Stimulated activated CD4-positive, alpha-beta T cell treated with anti-CD3 and anti-CD28 coated beads, TNF-alpha, amount 100 ng/mL, for 1 hour (primary cell): ENCODE measurements around the gene CTNNA3.
"Not testable (repeated sequence)": the region's sequence is repeated elsewhere in the genome, so short reads cannot be mapped to it uniquely, and the experiment has no call there.

Source experiments
- DNase-seq, 3 donors: peaks; one replicate each; pipeline ENCODE4 v3.0.0-alpha.2; 2020; ENCODE audit warnings: low read depth in 3 of 3, low spot score in 1 of 3

The CTNNA3 gene

DNA sequence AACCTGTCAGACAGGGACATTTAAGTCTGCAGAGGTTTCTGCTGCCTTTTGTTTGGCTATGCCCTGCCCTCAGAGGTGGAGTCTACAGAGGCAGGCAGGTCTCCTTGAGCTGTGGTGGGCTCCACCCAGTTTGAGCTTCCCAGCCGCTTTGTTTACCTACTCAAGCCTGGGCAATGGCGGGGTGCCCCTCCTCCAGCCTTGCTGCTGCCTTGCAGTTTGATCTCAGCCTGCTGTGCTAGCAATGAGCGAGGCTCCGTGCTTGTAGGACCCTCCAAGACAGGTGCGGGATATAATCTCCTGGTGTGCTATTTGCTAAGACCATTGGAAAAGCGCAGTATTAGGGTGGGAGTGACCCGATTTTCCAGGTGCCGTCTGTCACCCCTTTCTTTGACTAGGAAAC is 1360.2 kb downstream of the CTNNA3 start:
- DNase-seq: not testable (repeated sequence)

DNA sequence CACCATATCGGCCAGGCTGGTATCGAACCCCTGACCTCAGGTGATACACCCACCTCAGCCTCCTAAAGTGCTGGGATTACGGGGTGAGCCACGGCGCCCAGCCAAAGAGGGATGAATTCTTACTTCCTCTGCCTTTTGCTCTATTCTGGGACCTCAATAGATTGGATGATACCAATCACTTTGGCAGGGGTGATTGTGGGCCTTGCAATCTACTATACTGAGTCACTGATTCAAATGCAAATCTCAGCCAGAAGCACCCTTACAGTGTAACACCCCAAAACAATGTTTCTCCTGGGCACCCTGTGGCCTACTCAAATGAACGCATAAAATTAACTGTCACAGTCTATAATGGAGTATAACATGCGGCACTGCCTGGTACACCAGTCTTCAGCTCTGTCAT is 1366.8 kb downstream of the CTNNA3 start:
- DNase-seq: no peak

DNA sequence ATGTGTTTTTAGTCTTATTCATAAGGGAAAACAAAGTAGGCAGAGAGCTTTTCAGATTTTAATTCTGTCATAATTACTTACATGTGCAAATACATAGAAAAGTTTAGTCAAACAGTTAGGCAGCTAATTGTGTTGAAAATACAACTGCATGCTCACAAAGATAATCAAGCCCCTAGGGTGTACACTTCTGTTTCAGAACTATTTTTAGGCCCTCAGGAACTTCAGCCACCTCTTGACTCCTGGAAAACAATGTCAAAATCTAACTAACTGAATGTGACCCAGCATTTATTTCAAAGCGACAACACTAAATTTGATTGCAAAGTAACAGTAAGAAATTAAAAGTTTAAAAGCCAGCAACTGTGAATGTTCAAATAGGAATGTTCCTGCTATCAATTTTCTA is 1369.1 kb downstream of the CTNNA3 start:
- DNase-seq: no peak

- DNase-seq: no peak
Measured at GRCh38 chr10:66322777-66323176, 1373.2 kb downstream of the CTNNA3 start.

DNA sequence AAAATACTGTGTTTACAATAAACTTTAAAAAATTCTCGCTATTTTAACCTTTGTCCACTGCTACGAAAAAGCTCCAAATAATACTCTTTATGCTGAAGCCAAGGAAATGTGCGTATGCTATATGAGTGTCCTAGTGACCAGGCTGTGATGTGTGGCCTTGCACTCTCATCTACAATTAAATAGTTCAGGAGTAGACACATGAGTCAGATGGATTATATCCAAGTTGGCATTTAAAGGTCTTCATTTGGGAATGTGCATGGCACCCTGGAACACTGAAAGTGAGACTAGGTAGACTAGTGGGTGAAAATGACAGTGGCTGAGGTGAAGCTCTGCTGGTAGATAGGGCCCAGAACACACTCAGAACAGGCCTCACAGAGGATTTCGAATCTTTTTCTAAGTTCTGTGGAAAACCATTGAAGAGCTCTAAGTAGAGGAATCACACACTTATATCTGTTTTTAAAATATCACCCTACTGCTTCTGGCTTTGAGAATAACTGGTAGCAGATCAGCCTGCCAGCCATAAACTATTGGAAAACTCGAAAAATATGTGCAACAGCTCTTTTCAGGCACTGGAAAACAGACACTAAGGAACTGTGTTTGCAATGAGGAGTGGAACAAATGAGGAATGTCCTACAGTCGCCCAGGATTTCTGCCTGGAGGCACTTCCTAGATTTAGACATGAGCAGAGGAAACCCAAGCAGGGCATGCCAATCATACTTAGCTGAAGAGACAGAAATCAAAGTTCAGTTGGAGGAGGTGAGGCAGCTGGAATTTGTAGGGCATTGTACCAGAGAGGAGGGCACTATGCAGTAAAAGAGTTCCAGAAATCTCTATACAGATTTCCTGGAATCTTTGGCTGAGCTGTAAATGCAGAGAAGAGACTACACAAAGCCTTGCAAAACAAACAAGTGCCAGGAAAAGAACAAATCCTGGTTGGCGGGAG is 1374.0 kb downstream of the CTNNA3 start:
- no peak for DNase-seq

DNA sequence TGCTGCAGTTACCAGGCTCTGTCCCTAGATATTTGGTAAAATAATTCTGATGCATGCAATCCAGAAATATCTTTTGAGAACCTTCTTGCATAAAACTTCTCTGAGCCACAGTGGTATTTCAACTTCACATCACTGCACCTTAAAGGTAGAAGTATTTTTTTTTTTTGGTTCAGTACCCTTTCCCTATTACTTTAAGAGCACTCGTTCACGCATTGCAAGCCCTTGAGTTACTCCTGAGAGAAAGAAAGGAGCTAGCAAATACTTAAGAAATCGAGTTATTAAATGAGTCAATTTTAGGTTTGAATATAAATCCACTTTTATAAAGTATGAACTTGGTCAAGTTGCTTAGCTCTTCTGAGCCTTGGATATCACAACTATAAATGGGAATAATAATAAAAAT is 1377.2 kb downstream of the CTNNA3 start:
- DNase-seq: no peak

DNA sequence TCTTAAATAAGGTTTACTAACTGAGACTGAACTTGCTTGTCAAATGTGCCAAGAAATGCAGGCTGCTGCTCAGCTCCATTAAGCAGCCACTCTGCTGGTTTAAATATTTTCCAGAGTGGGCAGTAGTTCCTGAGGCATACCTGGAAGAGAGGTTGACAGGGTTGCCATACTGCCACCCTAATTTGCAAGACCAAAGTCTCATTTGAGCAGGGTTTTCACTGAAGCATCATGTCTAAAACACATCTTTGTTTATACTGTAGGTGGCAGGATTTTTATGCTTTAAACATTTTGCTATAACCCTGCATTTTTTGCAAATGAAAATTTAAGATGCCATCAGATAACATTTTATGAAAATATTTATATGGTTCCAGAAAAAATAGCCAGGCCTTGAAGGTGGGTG is 1388.2 kb downstream of the CTNNA3 start:
- DNase-seq: no peak

DNA sequence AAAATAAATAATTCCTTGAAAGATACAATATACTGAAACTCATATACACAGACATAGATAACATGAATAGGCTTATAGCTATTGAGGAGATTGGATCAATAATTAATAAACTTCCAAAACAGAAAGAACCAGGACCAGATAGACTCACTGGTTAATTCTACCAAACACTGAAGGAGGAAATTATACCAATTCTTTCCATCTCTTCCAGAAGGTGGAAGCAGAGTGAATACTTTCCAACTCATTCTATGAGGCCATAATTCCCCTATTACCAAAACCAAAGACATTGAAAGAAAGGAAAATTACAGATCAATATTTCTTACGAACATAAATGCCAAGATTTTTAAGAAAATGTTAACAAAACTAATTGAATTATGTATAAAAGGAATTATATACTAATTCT is 1394.9 kb downstream of the CTNNA3 start:
- DNase-seq: no peak

DNA sequence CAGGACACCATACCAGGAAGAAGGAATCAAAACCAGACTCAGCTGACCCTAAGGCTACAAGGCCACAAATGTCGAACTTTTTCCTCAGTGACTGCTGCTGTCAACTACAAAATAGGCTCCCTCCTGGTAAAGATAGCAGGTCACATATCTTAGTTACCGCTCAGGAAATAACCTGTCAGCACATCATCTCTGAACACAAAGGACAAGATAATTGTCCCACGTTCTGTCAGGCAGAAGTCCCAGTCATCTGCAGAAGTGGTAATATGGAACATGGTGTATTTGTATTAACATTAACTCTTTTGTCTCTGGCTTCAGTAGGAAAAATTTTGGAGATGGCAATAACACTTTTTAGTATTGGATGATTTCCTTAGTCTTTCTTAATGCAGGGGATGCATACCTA is 1400.4 kb downstream of the CTNNA3 start:
- DNase-seq: no peak

- DNase-seq: no peak
Measured at GRCh38 chr10:66294538-66294937, 1401.5 kb downstream of the CTNNA3 start.

GRCh38 chr10:66292922-66293321 is 1403.1 kb downstream of the CTNNA3 start:
- no peak for DNase-seq

- no peak for DNase-seq
Measured at GRCh38 chr10:66292456-66292855, 1403.5 kb downstream of the CTNNA3 start.

- no peak for DNase-seq
Measured at GRCh38 chr10:66291133-66291532, 1404.9 kb downstream of the CTNNA3 start.

GRCh38 chr10:66284621-66285020 is 1411.4 kb downstream of the CTNNA3 start:
- DNase-seq: no peak

GRCh38 chr10:66283874-66284464 is 1412.0 kb downstream of the CTNNA3 start:
- no peak for DNase-seq

DNA sequence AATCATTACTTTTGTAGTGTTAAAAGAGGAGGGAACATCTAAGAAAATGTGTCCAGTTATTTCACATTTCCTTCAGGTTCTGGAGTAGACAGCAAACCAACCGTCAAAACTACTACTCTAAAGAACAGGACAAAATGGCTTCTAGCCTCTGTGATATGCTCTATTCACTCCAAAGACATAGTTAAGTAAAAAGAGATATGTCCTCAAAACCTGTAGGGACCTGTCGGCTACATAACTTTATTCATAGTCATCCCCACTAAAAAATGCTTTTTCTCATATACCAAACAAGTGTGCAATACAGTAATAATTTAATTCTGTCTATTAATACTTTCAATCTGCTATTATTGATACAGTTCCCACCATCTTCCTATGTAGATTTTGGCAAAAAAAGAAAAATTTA is 1412.9 kb downstream of the CTNNA3 start:
- DNase-seq: no peak

GRCh38 chr10:66281327-66281726 is 1414.7 kb downstream of the CTNNA3 start:
- no peak for DNase-seq

- DNase-seq: no peak
Measured at GRCh38 chr10:66277481-66277880, 1418.5 kb downstream of the CTNNA3 start.

DNA sequence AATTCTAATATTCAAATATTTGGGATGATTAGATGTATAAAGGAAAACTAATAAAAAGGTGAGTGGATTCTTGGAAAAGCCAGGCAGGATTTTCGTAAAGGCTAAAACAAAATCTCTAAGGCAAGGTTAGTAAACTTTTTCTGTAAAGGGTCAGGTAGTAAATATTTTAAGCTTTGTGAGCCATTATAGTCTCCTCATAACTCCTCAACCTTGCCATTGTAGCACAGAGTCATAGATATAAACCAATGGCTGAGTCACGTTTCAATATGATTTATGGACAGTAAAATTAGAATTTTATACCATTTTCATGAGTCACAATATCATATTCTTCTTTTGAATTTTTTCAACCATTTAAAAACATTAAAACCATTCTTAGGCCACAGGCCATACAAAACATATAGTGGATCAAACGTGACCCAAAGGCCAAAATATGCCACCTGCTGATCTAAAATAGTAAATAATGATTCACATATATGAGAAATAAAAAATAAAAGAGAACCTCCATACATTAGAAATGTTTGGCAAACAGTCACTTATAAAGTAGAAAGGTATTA is 1422.0 kb downstream of the CTNNA3 start:
- no peak for DNase-seq

DNA sequence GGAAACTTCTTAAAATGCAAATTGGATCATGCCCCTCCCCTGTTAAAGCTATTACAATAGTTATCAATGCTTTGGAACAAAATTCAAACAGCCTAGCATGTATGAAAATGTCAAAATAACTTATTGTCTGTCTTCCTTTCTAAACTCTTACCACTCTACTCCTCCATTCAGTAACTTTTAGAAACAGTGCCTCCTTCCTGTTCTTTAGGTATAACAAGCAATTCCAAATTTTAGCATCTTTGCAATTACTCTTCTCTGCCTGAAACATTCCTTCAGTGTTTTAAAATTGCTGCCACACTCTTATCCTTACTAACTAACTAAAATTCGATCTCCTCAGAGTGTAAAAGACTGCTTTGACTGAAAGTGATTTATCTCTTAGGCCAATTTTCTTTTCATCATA is 1430.6 kb downstream of the CTNNA3 start:
- no peak for DNase-seq

DNA sequence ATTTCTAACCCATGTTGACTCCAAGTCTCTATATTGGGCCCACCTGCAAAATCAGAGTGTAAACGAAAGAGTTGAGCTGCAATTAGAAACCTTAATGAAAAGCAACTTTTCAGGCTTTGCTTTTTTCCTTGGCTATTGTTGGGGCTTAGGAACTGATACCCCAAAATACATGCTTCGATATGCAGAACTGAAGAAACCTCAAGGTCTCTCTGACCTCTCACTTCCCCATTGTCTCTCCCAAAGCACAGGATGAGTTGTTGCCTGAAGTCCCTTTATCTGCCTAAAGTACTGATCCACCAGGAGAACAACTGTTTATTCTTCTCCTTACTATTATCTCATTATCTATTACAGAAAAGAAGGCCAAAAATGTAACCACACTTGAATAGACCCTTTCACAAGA is 1436.2 kb downstream of the CTNNA3 start:
- DNase-seq: no peak

- DNase-seq: no peak
Measured at GRCh38 chr10:66258693-66259092, 1437.3 kb downstream of the CTNNA3 start.
